B cell (primary cell): ENCODE results near the gene CNST.

Source experiments
- CTCF ChIP-seq: fragments of 200-600 bp; IDR thresholded peaks from one replicate; pipeline ENCODE4 v1.8.0; 2022; ENCODE audit warnings: antibody characterized with exemption, mild to moderate bottlenecking
- EZH2 ChIP-seq: IDR thresholded peaks from 2 replicates; pipeline ENCODE4 v1.6.1; 2012; ENCODE audit warnings: borderline replicate concordance, low read depth, mild to moderate bottlenecking, moderate library complexity, low read length; ENCODE audit not compliant: insufficient read depth, poor library complexity, severe bottlenecking

DNA sequence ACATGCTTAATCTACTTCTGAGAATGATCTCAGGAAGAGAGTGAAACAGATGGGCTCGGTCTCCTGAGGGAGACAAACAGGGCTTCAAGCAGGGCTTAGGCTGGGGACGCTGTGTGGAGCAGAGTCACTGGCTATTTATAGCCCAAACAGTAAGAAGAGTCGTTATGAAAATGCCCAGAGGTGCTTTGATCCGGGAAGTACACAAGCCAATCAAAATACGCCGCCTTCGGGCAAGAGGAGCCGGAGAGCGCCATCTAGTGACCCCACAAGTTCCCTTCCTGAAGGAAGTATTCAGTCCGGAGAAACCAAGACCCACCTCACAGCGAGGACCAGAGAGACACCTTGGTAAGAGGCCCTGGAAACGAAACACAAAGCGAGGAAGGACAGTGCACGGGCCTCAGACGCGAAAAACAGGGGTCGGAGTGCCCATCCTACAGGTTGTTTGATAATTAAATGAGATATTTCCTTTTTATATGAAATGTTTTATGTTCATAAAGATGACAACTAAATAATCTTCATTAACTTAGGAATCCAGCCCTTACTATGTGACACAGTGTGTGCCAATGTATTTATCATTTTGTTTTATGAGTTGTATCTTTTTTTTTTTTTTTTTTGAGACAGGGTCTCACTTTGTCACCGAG is 133.0 kb downstream of the CNST start:
- TF ChIP-seq CTCF, result peak; percentile 80
- TF ChIP-seq EZH2, result no peak
